Pons (tissue), 1 donor: Measurements from ENCODE around the gene PRUNE2.

ENCODE experiments used
- DNase-seq: peaks from one replicate; pipeline ENCODE4 v3.0.0-alpha.2; 2016; ENCODE audit warnings: low spot score

PRUNE2 gene

DNA sequence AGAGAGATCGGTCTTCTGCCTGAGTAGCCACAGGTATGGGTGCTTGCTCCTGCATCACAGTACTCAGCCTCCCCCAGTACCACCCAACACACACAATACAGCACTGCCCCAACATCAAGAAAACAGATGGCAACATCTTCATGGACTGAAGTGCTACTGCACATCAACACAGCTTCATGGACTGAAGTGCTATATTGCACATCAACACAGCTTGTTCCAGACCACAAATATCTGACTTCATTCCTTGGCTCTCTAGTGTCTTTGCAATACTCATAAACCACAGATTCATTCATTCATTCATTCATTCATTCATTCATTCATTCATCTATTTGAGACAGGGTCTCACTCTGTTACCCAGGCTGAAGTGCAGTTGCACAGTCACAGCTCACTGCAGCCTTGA is 172.8 kb downstream of the PRUNE2 start:
- no peak for DNase-seq

DNA sequence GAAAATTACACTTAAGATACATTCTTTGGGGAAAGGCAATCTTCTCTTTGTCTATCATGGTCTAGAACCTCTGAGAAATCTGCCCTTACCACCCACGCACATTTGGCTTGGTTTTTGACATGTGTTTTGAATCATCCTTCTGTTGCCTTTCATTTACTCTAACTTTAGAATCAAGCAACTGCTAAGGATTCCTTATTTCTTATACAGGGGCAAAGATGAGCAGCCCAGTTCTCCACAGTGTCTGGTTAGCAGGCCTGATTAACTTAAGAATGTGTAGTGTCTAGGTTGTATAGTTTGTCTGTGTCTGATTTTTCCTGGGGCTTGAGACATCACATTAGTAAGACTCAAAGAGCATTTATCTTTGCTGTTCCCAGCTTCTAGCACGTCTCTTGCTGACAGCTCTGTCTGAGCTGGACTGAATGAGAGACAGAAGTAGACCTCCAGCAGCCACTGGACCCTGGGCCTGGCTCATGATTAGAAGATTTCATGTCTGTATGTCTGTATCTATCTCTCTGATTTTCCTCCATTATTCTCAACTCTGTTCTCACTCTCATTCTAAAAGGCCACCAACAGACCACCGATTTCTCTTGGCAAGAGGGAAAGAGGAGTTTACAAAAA is 173.5 kb downstream of the PRUNE2 start:
- no peak for DNase-seq

DNA sequence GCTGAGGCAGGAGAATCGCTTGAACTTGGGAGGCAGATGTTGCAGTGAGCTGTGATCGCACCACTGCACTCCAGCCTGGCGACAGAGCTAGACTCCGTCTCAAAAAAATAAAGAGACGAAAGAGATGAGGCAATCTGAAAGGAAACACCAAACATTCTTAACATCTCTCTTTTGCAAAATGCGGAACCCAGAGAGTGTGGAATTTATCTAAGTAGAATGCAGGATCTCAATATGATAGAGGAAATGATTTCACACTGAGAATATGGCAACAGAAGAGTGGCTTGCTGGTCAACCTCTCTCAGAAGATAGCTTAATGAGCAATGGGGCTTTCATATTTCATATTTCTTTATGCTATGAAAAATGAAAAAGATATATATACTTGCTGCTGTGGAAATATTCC is 175.1 kb downstream of the PRUNE2 start:
- DNase-seq: no peak

DNA sequence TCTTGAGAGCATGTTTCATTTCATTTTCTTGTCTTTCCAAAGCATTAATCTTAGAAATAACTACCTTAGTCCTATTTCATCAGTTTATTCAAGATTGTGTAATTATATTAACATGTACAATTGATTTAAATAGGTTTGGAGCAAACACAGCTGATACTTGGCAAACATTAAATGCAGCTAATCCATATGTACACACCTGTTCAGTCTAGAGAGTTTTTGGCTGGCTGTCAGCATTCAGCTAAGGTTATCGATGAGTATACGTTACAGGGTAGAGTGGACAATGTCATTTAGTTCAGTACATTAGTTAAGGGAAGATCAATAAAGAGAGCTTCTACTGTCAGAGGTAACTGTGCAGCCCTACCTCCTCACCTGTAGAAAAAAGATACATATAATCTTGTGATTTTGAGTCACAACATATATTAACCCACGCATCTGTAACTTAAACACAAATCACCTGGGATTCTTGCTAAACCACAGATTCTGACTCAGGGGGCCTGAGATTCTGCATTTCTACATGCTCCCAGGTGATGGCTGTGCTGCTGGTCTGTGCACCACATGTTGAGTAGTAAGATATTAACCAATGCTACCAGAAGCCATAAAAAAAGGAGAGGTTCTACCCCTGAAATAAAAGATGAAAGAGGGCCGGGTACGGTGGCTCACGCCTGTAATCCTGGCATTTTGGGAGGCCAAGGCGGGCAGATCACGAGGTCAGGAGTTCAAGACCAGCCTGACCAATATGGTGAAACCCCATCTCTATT is 175.8 kb downstream of the PRUNE2 start:
- no peak for DNase-seq

DNA sequence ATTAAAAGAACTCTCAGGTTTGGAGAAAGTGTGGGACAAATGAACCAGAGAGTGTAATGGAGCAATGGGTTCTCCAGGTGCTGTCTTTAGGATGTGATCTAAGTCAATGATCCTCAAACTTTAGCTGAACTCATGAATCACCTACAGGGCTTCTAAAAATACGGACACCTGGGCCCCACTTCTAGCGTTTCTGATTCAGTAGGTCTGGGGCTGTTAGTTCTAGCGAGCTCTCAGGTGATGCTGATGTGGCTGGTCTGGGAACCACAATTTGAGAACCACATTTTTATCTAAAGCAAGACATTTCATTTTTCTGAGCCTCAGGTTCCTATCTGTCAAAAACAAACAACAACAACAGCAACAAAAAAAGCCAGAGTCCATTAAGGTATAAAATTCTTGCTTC is 176.8 kb downstream of the PRUNE2 start:
- DNase-seq: no peak

DNA sequence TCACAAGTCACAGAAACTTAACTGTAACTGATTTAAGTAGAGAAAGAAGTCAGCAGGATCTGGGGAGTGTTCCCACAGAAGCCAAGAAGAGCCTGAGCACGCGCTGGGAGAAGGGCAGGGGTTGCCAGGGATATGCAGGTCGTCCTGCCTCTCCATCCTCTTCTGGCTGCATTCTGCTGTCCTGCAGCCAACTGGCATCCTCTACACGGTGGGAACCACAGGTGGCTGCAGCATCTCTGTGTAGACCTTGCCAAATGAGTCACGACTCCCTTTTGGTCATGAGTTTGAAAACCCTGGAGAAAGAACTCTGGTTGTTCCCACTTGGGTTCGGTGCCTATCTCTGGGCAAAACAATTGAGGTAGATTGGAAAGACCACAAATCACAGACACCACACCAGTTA is 180.0 kb downstream of the PRUNE2 start:
- DNase-seq: no peak

DNA sequence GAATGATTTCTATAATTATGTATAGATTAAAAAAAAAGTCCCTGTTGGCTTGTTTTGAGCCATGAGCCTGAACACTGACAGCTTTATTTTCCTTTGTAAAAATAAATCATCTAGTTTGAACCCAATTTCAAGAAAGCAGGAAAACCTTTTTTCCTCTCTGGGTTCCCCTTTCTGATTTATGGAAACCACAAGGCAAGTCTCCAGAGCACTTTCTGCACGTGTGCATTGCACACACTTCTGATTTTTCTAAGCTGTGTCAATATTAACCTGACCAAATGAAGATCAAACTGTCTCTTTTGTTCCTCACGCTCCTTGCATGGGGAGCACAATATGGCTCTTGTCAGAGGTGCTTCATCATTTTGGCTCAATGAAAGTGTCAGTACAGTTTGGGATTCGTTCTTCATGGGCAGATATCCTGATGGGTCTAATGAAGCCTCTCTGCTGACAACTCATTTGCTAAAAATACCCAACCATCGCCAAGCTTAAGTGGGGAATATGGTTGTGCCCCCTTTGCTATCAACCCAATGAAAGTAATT is 180.8 kb downstream of the PRUNE2 start:
- DNase-seq: no peak

DNA sequence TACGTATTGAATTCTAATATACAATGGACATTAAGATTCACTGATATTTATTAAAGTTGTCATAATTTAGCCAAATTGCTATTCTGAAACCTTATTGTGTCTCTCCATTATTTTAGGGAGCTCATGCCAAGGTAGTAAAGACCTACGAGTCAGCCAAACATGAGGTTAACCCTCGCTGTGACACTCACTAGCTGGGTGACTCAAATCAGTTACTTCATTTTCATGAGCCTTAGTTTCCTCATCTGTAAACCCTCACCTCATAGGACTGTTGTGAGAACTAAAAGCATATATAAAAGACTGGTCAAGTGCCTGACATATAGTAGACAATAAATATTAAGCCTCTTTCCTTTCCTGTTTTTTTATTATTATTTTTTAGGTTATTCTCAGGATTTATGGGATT is 185.7 kb downstream of the PRUNE2 start:
- DNase-seq: no peak

DNA sequence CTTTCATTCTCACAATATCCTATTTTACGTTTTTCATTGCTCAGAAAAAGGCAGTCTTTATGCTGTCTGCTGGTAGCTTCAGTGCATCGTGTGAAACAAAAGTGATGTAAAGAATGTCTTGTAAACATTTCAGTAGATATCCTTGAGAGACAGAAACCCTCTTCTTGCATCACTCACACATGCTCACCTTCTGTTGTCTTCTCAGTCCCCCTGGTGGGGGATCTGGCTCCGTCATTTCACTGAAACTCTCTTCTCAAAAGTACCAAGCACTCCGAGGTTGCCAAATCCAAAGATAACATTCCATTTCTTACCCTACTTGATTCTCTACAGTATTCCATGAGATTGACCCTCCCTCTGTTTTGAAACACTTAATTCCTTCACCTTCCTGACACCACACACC is 187.7 kb downstream of the PRUNE2 start:
- DNase-seq: peak; percentile 42

DNA sequence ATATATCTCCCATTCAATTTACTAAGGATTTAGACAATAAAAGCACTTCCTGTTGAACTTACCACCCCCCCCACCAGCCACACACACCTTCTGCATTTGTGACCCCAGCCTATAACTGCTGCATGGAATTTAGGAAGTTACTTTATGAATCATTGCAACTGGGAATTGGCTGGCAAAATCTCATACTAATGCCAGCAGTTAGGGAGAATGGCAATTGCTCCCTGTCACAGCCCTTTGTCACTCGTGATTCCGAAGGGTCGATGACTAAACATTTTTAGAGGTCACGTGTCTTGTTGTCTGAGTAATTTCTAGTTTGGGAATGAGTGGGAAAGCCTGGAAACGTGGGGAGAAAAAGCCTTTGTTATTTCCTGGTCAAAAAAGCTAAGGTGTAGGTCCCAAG is 188.3 kb downstream of the PRUNE2 start:
- peak; percentile 67 for DNase-seq

DNA sequence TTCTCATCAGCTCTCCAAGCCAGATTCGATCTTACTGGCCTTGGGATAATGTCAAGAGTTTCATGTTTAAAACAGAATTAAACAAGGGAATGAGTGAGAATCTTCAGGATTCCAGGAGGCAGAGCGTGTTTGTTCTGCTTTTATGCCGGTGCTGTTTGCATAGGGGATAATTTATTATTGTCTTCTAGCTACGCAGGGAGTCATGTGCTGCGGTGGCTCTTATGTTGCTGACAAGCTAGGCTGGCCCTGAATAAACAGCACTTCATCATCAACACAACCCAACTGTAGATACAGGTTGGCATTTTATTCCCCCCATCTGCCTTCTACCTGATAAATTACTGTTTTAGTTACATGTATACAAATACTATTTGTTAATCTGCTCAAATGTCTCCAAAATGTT is 188.7 kb downstream of the PRUNE2 start:
- peak; percentile 57 for DNase-seq

DNA sequence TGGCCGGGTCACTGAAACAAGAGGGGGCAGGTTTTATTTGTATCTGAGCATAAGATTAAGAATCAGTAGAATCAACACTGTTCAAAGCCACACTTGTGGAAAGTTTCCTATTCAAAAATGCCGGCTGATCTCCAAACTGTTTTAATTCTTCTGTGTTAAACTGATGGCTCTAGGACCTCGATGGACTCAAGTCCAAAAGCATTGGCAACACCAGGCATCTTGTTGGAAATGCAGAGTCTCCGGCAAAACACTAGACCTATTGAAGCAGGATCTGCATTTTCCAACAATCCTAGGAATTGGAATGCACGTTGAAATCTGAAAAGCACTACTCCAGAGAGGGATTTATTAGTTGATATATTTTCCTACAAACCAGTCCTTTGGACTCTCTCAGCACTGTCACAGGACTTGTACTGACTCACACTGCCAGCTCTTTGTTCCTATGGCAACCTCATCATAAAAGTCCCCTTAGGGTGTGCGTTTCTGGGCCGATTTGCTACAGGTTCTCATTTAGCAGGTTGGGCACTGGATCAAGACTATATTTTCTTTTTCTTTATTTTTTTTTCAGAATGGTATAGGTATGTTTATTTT is 189.7 kb downstream of the PRUNE2 start:
- peak; percentile 78 for DNase-seq

DNA sequence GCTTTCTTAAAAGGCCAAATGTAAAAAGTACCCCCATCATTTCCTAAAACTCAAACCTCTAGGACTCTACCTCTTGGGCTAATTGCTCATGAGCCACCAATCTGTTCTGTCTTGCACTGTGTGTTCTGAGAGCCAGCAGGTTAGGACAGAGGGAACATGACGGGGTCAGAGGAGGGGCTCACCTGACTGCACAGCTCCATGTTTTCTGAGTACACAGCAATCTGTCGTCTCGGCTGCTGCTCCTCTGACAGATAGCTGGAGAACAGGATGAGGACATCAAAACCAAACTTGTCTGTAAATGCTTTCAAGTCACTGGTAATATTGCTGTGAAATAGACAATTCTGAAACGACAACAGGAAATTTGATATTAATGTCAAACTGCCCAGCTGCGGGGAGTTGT is 192.5 kb downstream of the PRUNE2 start:
- no peak for DNase-seq

DNA sequence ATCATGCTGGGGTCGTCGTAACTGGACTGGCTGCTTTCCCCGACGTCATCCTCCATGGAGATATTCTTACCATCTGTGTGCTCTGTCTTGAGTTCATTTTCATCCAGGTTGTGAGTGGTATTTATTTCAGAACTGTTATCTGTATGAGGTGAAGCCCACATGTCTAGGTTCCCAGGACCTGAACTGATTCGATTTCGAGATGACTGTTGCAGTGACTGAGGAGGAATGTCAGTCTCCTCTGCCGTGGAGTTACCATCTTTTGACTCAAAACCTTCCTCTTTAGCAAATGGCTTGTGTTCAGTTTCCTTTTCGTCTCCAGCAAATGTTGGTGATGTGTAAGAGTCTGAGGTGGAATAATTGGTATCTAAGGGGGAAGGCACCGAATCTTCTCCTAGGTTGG is 196.9 kb downstream of the PRUNE2 start:
- no peak for DNase-seq

DNA sequence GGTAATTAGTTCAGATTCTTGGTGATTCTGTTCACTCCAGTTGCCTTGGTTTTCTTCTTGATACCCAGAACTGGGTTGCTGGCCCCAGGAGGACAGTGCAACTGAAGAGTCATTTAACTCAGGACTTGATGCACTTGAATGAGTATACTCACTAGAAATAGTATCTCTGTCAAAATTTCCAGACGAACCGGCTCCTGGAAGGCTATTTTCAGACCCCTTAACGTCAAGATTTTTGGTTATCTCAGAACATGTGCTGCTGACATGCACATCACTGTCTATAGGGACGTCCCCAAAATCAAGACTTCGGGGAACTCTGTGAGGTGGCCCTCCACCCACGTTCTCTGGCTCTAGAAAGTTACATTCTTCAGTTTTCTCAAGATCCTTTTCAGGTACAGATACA is 198.4 kb downstream of the PRUNE2 start:
- DNase-seq: no peak

DNA sequence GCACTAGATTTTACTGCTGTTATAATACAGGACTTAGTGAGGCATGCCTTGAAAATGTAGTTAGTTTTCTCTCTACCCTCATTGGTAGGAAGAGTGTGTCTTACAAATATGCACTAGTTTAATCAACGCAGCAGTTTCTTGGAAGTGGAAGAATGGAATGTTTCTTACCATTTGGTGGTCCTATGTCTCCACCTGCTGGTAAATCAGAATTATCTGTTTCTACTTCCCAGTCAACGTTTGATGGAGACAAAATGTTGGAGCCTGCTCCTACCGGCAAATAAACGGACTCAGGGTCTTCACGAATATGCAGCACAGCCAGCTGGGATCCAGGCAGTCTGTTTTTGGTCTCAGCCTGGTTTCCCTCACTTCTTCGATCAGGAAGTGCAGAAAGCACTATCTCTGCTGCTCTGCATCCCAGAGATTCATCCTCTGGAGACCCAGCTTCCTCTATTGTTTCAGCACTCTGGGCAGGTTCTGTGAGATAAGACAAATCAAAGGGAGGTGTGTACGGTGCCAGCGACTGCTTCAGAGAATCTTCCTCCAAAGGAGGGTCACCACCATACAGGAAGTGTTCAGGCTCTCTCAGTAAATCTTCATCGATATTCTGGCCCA is 201.2 kb downstream of the PRUNE2 start:
- peak; percentile 89 for DNase-seq

DNA sequence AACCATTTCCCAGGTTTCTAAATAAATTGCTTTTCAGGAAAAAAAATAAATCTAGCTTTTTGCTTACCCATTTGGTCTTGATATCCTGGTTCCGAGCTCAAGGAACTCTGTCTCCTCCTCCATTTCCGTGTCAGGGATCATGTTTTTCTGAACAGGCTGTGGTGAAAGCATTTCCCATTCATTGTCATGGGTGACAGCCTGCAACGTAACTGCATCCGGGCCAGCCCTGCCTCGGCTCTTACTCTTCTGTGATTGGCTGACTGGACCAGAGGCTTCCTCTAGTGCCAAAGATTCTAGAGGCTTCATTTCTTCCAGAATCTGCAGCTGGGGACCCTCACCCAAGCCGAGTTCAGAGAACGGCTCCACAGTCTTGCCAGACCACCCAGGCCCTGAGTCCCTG is 202.6 kb downstream of the PRUNE2 start:
- DNase-seq: no peak

DNA sequence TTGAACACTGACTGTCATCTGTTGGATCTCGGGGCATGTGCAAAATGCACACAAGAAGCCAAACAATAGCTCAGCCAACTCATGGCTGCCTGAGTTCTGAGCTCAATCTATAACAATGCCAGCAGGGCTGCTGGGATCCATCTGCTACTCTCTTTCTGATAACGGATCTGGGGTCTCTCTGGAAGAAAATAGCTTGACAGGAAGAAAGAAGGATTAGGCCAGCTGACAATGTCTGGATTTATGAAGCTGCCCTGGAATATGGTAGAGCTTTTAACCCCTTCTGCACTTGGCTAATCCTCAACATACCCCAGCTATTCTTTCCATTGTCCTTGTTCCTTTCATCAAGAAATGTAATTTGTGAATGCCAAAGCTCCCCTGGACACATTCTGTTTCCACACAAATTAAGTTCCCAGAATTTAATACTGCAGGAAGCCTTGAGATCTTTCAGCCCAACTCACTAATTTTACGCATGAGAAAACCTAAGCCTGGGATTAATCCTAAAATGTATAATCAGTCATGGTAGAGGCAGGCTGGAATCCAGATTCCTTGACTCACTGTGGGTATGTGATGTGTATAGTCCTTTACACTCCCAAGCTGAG is 204.4 kb downstream of the PRUNE2 start:
- DNase-seq: peak; percentile 59

DNA sequence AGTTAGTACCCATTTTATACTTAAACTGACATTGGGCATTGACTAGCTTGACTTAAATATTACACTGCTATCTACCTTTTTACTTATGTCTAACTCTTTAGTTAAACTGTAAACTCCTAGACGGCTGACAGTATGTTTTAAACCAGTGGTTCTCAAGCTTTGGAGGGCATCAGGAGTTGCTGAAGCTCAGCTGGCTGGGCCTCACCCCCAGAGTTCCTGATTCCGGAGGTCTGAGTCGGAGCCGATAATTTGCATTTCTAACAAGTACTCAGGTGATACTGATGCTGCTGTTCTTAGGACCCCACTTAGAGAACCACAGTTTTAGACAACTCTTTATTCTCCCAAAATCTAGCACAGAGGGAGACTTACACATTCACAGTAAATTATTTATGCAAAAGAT is 205.0 kb downstream of the PRUNE2 start:
- DNase-seq: no peak

DNA sequence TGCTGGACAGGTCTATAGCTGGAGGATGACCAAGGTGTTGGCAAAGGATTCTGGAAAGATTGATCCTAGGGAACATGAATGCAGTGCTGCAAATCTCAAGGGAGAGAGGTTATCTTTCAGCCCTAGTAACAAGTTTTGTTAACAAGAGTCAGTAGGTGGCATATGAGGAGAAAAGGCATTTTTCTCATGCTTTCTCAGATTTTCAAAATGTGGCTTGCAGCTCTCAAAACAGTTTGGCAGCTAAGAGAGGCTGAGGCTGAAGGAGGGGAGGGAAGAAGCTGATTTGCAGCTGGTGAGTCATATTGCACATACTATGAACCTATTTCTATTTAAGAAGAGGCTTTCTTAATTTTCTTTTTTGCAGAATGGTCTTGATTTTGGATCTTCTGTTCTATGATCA is 205.9 kb downstream of the PRUNE2 start:
- DNase-seq: no peak

DNA sequence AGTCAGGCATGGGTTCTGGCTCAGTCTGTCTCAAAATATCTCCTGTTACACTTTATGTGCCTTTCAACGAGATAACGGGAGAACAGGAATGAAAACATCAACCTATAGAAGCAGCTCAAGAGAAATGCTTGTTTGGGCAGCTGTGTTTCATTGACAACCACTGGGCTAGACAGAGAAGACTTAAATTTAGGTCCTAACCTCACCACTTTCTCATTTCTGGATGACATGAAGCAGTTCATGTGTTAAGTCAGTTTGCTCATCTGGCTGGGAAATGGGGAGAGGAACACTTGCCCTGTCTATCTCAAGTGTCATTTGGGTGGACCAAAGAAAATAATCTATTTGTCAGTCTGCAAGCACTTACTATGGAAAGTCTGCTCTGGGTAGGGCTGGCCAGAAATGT is 208.4 kb downstream of the PRUNE2 start:
- no peak for DNase-seq

DNA sequence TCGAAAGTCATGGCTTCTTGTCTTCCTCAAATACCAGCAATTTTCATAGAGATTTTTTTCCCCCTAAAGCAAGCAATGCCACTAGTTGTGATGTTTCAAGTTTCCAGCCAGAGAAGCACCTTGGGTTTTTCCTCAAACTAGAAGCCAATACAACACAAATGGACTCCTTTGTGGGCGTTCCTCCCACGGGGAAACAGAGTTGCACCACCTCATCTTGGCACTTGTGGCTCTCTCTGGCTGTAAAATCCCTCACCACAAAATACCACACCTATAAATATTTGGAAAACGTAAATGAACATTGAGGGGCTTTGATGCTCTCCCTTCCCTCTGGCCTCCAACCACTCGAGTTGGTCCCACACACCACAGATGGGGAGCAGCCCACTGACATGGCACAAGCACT is 208.8 kb downstream of the PRUNE2 start:
- no peak for DNase-seq

DNA sequence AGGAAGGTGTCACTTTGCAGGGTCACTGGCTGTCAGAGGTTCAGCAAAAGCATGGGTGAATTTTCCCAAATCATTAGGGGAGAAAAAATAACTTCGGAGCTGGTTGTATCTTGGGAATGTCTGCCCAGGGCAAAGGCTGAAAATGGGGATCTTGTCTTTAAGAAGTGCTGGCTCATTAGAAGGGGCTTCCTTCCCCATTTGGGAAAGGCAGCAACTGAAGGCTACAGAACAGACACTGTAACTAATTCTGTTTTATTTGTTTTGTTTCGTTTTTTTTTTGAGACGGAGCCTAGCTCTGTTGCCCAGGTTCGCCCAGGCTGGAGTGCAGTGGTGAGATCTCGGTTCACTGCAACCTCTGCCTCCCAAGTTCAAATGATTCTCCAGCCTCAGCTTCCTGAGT is 212.0 kb downstream of the PRUNE2 start:
- DNase-seq: no peak
